ENCODE measurements around the gene ZSCAN1. TPM values are rescaled to one million over a fixed set of nuclear protein-coding genes. Genes with fewer than 3 reads are reported as not detected.

ZSCAN1 gene, protein sequence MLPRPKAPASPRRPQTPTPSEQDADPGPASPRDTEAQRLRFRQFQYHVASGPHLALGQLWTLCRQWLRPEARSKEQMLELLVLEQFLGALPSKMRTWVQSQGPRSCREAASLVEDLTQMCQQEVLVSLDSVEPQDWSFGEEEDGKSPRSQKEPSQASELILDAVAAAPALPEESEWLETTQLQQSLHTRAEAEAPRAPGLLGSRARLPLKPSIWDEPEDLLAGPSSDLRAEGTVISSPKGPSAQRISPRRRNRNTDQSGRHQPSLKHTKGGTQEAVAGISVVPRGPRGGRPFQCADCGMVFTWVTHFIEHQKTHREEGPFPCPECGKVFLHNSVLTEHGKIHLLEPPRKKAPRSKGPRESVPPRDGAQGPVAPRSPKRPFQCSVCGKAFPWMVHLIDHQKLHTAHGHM
- total RNA-seq: 1.7 to 3.5 TPM (median 2.9 TPM) in 3 replicates

DNA sequence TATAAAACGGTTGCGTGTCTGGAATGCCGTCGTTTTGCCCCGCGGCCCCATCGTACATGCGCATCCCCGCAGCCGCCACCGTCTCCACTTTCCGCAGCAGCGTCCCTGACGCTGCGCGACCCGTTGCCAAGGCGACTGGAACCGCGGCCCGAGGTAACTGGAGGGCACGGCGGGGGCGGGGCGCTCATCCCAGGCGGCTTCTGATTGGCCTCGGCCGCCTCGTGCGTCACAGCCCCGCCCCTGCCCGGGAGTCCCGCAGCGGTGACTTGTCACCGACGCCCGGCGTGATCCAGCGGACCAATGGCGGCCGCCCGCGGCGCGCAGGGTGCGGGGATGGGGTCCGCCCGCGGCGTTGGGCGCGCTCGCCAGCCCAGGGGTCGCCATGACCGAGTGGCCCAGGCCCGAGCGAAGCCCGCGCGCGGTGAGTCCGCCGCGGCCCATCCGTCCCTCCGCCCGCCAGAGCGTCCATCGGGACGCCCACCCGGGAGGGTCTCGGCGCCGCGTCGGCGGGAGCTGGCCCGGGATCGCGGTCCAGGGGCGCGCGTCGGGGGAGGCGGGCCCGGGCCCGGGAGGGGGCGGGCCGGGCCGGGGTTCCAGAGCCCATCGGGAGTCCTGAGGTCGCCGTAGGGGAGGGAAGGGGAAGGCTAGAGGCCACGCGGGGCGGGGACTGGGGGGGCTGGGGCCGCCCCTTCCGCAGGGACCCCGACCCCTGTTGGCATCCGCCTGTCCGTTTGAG lies at the start of gene ZSCAN1:
TSS of gene ZSCAN1 (plus strand) at position 285 of the 736 bp plus-strand sequence. CDS start 3,812 bp downstream, outside the sequence.
- Mint-ChIP-seq H3K4me3 (peak within 1 kb of the TSS; percentile 69), H3K9me3 (peaks cover 20% of the 10 kb centered on the region), H3K27me3 (ENCODE audit: low read depth) (peaks cover 2% of the 10 kb centered on the region), H3K4me1 (peaks cover 2% of the 10 kb centered on the region), H3K27ac (peak within 1 kb of the TSS; percentile 93), H3K36me3 (peaks cover 16% of the 10 kb centered on the region)
- TF ChIP-seq, protein P1, sequence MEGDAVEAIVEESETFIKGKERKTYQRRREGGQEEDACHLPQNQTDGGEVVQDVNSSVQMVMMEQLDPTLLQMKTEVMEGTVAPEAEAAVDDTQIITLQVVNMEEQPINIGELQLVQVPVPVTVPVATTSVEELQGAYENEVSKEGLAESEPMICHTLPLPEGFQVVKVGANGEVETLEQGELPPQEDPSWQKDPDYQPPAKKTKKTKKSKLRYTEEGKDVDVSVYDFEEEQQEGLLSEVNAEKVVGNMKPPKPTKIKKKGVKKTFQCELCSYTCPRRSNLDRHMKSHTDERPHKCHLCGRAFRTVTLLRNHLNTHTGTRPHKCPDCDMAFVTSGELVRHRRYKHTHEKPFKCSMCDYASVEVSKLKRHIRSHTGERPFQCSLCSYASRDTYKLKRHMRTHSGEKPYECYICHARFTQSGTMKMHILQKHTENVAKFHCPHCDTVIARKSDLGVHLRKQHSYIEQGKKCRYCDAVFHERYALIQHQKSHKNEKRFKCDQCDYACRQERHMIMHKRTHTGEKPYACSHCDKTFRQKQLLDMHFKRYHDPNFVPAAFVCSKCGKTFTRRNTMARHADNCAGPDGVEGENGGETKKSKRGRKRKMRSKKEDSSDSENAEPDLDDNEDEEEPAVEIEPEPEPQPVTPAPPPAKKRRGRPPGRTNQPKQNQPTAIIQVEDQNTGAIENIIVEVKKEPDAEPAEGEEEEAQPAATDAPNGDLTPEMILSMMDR (IDR thresholded peaks at IDR 0.05; ENCODE audit: unreplicated experiment): no peak
- DNase-seq (ENCODE audit: low spot score in 2 of 2, unreplicated experiment in 2 of 2): peak; percentile 62 to 83

DNA sequence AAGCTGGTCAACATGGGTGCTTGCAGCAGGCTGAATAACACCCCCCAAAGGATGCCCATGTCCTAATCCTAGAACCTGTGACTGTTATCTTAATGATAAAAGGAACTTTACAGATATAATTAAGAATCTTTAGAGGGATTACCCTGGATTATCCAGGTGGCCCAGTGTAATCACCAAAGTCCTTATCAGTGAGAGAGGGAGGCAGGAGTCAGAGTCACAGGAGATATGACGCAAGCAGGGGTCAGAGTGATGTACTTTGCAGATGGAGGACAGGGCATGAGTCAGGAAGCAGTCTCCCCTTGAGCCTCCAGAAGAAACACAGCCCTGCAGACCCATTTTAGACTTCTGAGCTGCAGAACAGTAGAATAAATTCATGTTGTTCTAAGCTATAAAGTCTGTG lies 41.0 kb upstream of the ZSCAN1 start:
- no peak for DNase-seq (ENCODE audit: low spot score in 2 of 2, unreplicated experiment in 2 of 2)
- Mint-ChIP-seq H3K27me3 (ENCODE audit: low read depth) (no peaks in the 10 kb centered on the region), H3K4me3 (no peak overlapping the region), H3K27ac (no peak overlapping the region), H3K4me1 (no peaks in the 10 kb centered on the region), H3K36me3 (peaks cover 90% of the 10 kb centered on the region), H3K9me3 (peaks cover 78% of the 10 kb centered on the region)
- TF ChIP-seq, protein P1 (IDR thresholded peaks at IDR 0.05; ENCODE audit: unreplicated experiment): no peak

DNA sequence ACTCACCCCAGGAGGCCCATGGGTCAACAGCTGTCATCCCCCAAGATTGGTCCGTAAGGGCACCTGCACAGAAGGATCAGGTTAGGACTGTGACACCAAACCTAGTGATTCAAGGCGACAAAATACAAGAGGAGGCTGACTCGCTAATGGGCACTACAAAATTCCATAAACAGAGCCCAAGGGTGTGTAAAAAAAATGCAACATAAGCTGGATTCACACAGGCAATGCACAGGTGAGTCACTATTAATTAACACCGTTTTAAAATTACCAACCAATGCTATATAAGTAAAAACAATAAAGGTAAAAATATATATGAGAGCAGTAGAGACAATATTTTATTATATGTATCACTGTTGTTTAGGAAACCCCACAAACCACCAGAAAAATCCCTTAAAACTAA lies 33.1 kb upstream of the ZSCAN1 start:
- no peak for DNase-seq (ENCODE audit: low spot score in 2 of 2, unreplicated experiment in 2 of 2)
- TF ChIP-seq, protein P1 (IDR thresholded peaks at IDR 0.05; ENCODE audit: unreplicated experiment): no peak
- Mint-ChIP-seq H3K36me3 (peaks cover 90% of the 10 kb centered on the region), H3K4me3 (peak overlapping the region; percentile 81), H3K27me3 (ENCODE audit: low read depth) (no peaks in the 10 kb centered on the region), H3K9me3 (peaks cover 64% of the 10 kb centered on the region), H3K4me1 (peaks cover 16% of the 10 kb centered on the region), H3K27ac (no peak overlapping the region)

DNA sequence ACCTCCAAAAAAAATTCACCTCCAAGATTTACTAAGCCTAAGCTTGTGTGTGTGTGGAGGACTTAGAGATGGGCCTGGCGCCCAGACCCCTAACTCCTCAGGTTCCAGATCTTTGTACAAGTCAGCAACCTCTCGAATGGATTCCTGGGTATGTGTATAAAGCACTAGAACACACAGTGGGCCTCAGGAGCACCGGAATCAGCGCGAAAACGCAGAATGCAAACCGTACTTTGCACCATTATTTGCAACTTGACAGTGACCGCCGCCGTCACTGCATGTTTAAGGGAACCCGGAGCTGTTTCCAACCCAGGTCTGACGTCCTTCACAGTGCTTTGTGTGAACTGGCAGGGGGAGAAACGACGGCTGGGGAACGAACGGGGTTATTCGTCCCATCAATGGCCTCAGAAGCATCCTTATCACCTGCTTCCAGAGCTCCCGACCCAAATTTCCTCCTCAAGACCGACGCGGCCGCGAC lies 31.9 kb upstream of the ZSCAN1 start:
- no peak for DNase-seq (ENCODE audit: low spot score in 2 of 2, unreplicated experiment in 2 of 2)
- Mint-ChIP-seq H3K27me3 (ENCODE audit: low read depth) (no peaks in the 10 kb centered on the region), H3K4me1 (peaks cover 16% of the 10 kb centered on the region), H3K36me3 (peaks cover 88% of the 10 kb centered on the region), H3K27ac (peak overlapping the region; percentile 92), H3K9me3 (peaks cover 63% of the 10 kb centered on the region), H3K4me3 (peak overlapping the region; percentile 81)
- TF ChIP-seq, protein P1 (IDR thresholded peaks at IDR 0.05; ENCODE audit: unreplicated experiment): no peak

DNA sequence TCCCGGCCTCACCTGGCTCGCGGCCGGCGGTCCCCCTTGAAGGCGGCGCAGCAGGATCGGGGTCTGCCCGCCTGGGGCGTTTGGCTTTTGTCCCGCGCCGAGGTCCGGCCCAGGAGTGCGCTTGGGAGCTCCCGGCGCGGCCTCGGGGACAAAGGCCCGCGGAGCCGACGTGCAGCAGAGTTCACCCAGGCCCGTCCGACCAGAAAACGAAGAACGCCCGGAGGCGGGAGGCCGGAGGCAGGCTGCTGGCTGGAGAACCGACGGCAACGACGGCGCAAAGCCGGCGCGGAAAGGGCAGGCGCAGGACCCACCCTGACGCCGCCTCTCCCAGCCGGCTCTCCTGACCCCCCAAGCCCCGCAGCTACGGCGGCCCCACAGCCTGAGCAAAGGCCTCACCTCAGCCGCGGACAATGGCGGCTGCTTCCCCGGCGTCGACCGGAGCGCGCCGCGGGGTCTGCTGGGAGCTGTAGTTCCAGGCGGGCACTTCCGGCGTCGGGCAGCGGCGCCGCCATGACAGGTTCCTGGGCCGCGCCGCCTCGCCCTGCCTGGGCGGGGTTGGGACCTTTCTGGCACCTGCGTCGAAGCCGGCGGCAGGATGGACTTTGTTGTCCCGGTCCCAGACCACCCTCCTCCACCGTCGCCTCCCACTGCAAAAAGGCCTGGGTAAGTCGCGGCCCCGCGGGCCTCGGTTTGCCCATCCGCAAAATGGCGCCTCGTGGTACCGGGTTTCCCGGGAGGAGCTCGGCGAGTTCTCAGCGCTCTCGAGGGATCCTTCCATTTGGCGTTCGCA lies 31.2 kb upstream of the ZSCAN1 start, which contains the start of gene ZNF606:
TSS of gene ZNF606 (minus strand) at position 437 of the 790 bp plus-strand sequence. CDS start 1,501 bp downstream, outside the sequence.
- peak within 1 kb of the TSS; percentile 92 for H3K27ac Mint-ChIP-seq
- H3K4me3 Mint-ChIP-seq: peak within 1 kb of the TSS; percentile 81
- TF ChIP-seq, protein P1 (IDR thresholded peaks at IDR 0.05; ENCODE audit: unreplicated experiment): no peak
- H3K36me3 Mint-ChIP-seq: peaks cover 88% of the 10 kb centered on the region
- peak; percentile 70 to 81 for DNase-seq (ENCODE audit: low spot score in 2 of 2, unreplicated experiment in 2 of 2)
- peaks cover 63% of the 10 kb centered on the region for H3K9me3 Mint-ChIP-seq
- peaks cover 16% of the 10 kb centered on the region for H3K4me1 Mint-ChIP-seq
- no peaks in the 10 kb centered on the region for H3K27me3 Mint-ChIP-seq (ENCODE audit: low read depth)

All from mesothelial cell of epicardium (in vitro differentiated cells).